GM20431 (cell line): ENCODE data around the gene ROBO3.

Experiments used
- in situ Hi-C: fragments of 300-500 bp; cut with MseI, MboI; formaldehyde crosslinking; loops from one replicate; pipeline ENCODE4 v1.15.0; 2020; ENCODE audit warnings: low sequenced_read_pairs; ENCODE audit not compliant: unreplicated experiment

The ROBO3 gene

DNA sequence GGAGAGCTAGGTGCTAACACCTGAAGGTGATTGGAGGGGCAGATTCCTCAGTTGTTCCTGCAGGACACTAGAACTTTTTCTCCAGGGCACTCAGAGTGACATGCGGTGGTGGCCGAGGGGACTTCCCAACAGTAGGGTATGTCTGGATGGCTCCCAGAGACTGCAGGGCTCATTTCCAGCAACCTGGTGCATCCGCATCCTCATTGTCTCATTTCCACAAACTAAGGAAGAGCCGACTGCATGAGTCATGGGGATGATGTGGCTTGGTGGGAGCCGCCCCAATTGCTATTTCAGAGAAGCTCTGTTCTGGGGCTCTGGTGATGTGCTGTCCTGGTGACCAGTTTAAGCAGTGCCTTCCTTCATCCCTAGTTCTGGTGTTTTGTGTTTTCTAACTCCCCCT is 35.2 kb downstream of the ROBO3 start:
- in situ Hi-C loops = no loop called here

DNA sequence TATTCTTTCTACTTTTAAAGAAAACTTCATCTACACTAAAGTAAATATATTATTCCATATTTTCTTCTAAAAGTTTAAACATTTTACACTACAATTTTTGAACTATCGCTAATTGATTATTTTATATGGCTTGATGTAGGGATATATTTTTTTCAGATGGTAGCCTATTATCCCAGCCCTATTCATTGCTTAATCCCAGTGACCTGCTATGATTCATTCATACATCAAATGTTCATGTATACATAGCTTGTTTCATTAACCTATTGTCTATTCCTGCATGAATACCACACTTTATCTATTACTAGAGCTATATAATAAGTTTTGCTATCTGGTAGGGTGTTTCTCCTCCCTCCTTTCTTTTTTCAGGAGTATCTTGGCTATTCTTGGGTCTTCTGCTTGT is 37.4 kb downstream of the ROBO3 start:
- in situ Hi-C loops = no loop called here

DNA sequence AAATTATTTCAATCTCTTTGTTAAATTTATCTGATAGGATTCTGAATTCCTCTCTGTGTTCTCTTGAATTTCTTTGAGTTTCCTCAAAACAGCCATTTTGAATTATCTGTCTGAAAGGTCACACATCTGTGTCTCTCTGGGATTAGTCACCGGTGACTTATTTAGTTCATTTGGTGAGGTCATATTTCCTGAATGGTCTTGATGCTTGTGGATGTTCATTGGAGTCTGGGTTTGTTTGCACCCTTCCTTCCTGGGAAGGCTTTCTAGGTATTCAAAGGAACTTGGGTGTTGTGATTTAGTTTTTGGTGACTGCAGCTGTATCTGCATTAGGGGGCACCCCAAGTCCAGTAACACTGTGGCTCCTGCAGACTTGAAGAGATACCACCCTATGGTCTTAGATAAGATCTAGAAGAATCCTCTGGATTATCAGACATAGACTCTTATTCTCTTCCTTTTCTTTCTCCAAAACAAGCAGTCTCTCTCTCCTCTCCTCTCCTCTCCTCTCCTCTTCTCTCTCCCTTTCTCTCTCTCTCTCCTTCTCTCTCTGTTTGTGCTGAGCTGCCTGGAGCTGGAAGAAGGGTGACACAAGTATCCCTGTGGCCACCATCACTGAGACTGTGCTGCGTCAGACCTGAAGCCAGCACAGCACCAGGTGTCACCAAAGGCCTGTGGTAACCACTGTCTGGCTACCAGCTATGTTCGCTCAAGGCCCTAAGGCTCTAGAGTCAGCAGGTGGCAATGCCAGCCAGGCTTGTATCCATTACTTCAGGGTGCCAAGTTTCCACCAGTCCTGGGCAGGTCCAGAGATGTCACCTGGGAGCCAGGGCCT is 50.5 kb downstream of the ROBO3 start:
- in situ Hi-C loops = no loop called here

DNA sequence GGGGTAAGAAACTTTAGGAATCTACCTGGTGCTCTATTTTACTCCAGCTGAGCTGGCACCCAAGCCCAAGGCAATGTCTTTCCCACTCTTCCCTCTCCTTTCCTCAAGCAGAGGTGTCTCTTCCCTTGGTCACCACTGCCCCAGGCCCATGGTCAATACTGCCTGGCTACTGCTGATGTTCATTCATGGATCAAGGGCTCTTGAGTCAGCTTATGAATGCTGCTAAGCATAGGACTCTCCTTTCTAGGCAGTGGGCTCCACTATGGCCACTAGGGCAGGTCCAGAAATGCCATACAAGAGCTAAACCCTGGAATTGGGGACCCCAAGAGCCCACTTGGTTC is 51.1 kb downstream of the ROBO3 start:
- in situ Hi-C loops = no loop called here

DNA sequence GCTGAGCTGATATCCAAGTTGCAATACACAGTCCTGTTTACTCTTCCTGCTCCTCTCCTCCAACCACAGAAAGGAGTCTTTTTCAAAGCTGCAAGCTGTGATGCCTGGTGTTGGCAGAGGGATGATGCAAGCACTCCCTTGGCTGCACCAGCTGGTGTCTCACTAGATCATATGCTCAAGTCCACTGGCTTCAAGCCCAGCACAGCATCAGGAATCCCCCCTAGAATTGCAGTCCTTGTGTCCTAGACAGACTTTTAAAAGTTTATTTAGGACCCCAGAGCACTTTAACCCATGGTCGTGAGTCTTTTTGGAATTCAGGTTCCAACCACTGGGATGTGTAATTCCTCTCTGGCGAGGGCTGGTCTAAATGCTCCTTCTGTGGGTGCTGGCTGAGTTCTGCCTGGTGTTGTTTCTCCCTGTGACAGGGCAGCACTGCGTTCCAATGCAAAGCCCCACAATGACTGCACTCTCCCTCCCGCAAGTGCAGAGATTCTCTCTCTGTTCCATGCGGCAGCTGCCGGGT is 51.9 kb downstream of the ROBO3 start:
- in situ Hi-C loops = no loop called here

DNA sequence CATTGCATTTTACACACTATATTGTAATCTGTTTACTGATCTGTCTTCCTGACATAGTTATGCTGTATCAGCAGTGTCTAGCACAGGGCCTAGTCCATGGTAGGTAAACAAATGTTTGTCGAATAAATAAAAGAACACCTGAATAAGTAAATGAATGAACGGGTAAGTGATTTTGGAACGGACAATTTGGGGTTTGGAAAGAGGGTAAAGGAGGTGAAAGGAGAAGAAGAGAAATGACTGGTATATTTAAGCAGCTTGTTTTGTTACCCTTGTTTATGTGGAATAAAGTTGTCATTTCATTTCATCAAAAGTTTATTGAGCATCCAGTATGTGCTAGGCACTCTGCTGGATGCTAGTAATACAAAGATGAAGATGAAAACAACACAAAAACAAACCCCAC is 53.7 kb downstream of the ROBO3 start, which contains the start of gene HEPN1:
TSS of gene HEPN1 (plus strand) at position 301 of the 400 bp plus-strand sequence.
- in situ Hi-C loops = no loop called here

DNA sequence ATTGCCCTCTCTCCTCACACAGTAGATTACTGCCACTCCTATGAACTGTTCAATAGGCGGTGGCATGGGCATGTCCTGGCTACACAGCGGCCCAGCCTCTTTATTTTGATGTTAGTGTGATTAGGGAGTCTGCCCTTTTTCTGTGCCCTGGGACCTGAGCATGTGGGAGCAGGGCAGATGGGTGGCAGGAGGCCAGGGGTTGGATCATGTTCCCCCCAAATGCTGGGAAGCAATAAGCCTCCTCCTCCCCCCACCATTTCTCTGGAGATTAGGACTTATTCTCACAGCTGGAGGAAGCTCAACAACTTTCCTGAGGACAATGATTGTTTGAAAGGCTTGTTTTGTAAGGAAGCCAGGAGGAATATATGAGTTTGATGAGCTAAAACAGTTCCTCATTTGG is 54.7 kb downstream of the ROBO3 start:
- in situ Hi-C loops = no loop called here

DNA sequence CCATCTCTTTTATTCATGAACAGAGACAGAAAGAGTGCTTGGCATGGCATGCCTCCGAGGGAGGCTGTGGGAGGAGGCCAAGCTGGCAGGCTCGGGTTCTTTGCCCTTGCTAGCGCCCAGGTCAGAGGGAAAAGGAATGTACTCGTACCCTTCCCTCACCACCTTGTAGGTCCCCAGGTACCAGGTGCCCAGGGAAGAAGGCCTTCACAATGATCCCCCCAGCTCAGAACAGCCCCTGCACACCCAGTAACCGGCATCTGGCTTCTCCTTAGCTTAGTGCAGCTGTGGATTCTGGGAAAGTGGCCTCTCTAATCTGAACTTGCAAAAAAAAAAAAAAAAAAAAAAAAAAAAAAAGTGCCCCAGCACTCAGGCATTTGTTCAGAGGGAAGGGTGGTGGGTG is 55.1 kb downstream of the ROBO3 start:
- in situ Hi-C loops = no loop called here

DNA sequence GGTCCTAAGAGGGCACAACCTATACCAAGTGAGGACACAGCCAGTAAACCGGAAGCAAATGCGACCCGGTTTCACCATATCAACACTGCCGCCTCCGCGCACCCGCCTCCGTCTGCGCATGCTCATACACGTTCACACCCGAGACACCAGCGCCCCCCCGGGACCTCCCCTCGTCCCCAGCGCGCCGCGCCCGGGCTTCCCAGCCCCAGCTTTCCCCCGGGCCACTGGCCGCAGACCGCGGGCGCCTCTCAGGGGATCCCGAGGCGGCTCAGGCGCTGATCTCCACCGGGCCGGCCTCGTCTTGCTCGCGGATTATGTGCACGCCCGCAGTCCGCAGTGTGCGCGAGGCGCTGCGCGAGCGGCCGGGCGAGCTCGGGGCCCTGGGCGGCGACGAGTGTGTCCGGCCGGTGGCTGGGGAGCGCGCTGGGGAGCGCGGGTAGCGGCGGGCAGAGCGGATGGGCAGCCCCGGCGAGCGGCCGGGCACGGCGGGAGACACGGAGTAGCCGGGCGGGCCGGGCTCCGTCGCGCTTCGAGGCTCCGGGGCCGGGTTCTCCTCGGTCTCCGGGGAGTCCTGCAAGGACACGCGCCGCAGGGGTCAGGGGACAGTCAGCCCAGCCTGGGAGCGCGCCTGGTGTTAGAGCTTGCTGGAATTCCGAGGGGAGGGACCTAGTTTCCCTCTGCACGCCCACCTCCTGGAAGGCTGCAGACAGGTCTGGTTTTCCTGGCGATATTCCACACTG is 55.8 kb downstream of the ROBO3 start:
- in situ Hi-C loops = no loop called here

DNA sequence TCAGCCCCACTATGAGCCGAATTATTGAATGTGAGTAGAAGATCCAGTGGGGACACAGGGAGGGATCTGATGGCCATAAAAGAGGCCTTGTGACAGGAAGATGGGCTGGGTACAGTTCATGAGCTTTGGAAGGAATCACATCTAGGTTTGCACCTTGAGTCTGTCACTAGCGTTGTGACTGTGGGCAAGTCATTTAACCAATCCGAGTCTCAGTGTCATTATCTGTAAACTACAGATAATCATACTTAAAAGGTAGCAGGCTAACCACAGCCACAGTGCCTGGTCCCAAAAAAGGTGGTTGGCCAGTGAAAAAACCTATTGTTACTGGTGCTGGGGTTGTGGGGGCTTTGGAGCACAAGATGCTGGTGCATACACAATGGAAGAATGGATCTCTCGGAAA is 57.6 kb downstream of the ROBO3 start:
- in situ Hi-C loops = no loop called here

DNA sequence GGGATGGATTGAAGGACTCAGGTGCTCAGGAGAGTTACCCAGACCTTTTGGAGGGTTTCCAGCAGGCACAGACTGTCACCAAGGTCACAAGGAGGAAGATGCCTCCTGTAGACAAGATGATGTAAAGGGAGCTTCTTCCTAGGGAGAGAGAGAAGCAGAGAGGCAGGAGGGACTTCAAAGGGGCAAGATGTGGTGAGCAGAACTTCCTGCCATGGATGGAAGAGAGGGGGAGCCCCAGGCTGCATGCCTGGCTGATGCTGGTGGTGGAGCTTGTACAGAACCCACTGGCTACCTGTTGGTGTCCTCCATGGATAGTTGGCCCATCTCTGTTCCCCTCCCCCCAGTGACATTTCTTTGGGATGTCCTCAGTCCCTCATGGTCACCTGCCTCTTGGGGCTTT is 58.1 kb downstream of the ROBO3 start:
- in situ Hi-C loops = no loop called here

DNA sequence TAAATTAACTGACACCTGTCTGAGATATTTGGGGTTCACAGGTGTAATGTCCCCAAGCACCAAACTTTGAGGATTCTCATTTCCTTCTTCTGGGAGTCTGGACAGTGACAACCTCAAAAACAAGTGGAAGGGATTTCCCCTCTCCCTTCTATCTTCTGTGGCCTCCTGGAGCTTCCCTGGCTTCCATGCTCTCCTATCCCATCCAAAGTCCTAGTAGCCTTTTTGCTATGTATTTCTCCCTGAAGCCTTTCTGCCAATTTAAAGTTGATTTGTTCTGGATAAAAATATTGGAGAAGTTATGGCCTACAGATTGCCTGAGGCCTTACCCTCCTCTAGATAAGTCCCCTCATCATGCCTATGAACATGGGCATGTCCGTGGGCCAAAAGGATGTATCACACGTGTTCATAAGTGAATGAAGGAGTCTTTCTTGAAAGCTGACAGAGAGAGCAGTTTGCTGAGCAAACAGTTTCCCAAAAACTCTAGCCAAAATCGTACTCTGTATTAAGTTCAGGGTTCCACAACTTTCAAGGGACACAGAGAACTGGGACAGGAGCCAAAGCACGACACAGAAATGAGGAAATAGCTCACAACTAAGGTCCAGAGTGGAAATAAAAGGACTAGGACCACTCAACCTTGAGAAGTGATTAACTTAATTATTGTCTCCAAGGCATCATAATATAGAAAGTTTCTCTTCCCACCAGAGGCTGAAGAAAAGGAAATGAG is 63.9 kb downstream of the ROBO3 start:
- in situ Hi-C loops = no loop called here

DNA sequence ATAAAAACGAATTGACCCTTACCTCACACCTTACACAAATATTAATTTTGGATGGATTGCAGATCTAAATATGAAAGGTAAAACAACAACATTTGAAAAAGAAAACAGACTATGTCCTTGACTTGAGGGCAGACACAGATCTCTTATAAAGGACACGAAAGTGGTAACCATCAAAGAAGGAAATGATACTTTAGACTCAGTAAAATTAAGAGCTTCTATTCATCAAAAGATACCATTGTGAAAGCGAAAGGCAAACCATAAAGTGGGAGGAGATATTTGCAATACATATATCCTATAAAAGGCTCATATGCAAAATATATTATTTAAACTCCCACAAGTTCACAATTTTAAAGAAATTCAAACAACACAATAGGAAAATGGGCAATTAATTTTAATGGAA is 65.6 kb downstream of the ROBO3 start:
- in situ Hi-C loops = no loop called here
